Measurements from ENCODE around the gene CRACR2A.

DNA sequence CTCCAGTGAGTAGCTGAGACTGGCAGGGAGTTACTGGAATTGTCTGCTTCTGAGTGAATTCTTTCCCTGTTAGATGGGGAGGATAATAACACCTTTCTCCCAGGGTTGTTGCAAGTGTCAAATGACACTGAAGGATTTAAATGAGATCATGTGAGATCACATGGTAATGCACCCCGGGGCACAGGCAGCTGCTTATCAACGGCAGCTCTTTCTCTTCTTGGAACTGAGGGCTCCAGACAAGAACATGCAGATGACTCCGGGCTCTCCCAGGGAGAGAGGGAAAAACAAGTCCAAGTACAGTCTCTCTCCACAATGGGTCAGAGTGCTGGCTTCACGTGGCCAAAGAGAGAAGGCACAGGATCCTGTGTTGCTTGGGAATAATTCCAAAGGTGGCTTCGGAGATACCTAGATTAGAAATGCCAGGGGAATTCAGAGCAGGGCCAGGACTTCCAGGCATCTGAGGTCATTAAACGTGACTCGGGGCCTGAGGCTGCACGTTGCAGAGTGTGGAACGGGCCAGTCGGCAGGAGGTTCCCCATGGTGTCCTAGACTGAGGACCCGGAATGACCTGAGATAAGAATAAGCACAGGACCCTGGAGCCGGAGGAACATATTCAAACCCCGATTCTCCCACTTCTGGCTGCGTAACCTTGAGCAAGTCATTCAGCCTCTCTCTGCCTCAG lies 152.7 kb downstream of the CRACR2A start:
- TF ChIP-seq POLR2A (IDR thresholded peaks at IDR 0.05), result no peak
- TF ChIP-seq, protein P1, sequence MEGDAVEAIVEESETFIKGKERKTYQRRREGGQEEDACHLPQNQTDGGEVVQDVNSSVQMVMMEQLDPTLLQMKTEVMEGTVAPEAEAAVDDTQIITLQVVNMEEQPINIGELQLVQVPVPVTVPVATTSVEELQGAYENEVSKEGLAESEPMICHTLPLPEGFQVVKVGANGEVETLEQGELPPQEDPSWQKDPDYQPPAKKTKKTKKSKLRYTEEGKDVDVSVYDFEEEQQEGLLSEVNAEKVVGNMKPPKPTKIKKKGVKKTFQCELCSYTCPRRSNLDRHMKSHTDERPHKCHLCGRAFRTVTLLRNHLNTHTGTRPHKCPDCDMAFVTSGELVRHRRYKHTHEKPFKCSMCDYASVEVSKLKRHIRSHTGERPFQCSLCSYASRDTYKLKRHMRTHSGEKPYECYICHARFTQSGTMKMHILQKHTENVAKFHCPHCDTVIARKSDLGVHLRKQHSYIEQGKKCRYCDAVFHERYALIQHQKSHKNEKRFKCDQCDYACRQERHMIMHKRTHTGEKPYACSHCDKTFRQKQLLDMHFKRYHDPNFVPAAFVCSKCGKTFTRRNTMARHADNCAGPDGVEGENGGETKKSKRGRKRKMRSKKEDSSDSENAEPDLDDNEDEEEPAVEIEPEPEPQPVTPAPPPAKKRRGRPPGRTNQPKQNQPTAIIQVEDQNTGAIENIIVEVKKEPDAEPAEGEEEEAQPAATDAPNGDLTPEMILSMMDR (IDR thresholded peaks at IDR 0.05), result no peak
